ENCODE results near the gene GABRB2. TPM values are rescaled to one million over a fixed set of nuclear protein-coding genes. Genes with fewer than 3 reads are reported as not detected.

Gene GABRB2
- total RNA-seq, 1 experiment from 2014 or later = not detected

- TF ChIP-seq ZNF274 (IDR thresholded peaks at IDR 0.05; ENCODE audit: low read depth, low read length) (no peak), SRF (IDR thresholded peaks at IDR 0.05; ENCODE audit: low read depth) (no peak), ATF3 (IDR thresholded peaks at IDR 0.05) (no peak), RAD21 (IDR thresholded peaks at IDR 0.05; ENCODE audit: low read depth) (no peak), ZFX (IDR thresholded peaks at IDR 0.05) (no peak), YY1 (IDR thresholded peaks at IDR 0.05; ENCODE audit: extremely low read depth, insufficient replicate concordance, low read depth, low read length) (no peak), CBX3 (IDR thresholded peaks at IDR 0.05; ENCODE audit: low read depth) (no peak)
These were observed 269.5 kb downstream of the GABRB2 start (continued) for GRCh38 chr5:161277011-161277410.

DNA sequence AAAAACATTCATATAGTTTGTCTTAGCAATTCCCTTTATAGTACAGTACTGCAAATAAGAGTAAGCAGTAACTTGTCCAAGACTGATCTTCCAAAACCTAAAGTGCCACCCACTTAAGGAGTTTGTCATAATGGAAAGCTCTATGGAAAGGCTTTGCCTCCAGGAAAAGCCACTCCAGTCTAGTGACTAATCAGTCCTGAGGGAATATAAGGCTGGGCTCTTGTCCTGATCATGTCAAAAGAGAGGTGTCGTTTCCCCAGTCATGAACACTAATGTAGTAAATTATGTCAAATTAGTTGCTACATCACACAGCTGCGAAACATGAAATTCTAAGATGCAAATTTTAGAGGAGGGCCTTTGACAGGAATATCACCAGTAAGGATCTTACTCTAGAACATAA, 271.6 kb downstream of the GABRB2 start:
- no peaks in the 10 kb centered on the region for H4K20me1 ChIP-seq (ENCODE audit: insufficient read depth)
- TF ChIP-seq EGR1 (IDR thresholded peaks at IDR 0.05; ENCODE audit: low read depth) (no peak), POLR2AphosphoS5 (IDR thresholded peaks at IDR 0.05; ENCODE audit: low read depth, low read length) (no peak), RAD21 (IDR thresholded peaks at IDR 0.05; ENCODE audit: low read depth) (no peak), SIN3A (IDR thresholded peaks at IDR 0.05; ENCODE audit: low read depth) (no peak), YY1 (IDR thresholded peaks at IDR 0.05; ENCODE audit: extremely low read depth, insufficient replicate concordance, low read depth, low read length) (no peak), ELF1 (IDR thresholded peaks at IDR 0.05; ENCODE audit: borderline replicate concordance, low read depth) (no peak), POLR2A (IDR thresholded peaks at IDR 0.05; ENCODE audit: borderline replicate concordance, extremely low read depth, insufficient read depth, insufficient read length) (no peak)
- H2AFZ ChIP-seq (ENCODE audit: low read depth, low read length, poor library complexity, severe bottlenecking) = no peak overlapping the region
- H3K27me3 ChIP-seq (ENCODE audit: insufficient read depth, low read length) = no peaks in the 10 kb centered on the region
- BruUV-seq (replicated peaks) = no TSS peak
- no peak overlapping the region for H3K4me2 ChIP-seq (ENCODE audit: low read length)
- peaks cover 8 to 18% of the 10 kb centered on the region in 2 experiments; a peak in 3 of 4 replicates for H3K9me3 ChIP-seq (ENCODE audit: control insufficient read depth in 1 of 2, insufficient read depth in 1 of 2, low read depth in 1 of 2, low read length in 2 of 2)
- intact Hi-C loops (cut with micrococcal nuclease) = no loop called here
- no peaks in the 10 kb centered on the region for H3K4me1 ChIP-seq (ENCODE audit: control insufficient read depth in 1 of 2, insufficient read depth in 2 of 2, low read length in 2 of 2)
- ChIA-PET POLR2A (no interaction called here), RAD21 (ENCODE audit: low non-redundant PET in 1 of 2, low total read pairs in 2 of 2, uncharacterized antibody in 2 of 2, unreplicated experiment in 2 of 2) (no interaction called here), CTCF (no interaction called here)
- DNase-seq (ENCODE audit: low read depth, low spot score) (no peak), ATAC-seq (no peak)
- H3K36me3 ChIP-seq (ENCODE audit: control insufficient read depth in 1 of 2, insufficient read depth in 2 of 2, low read length in 2 of 2) = no peaks in the 10 kb centered on the region
- no peaks in the 10 kb centered on the region for H3K9me2 ChIP-seq (ENCODE audit: insufficient read depth)
- no peak overlapping the region for H3K9ac ChIP-seq (ENCODE audit: low read length)
- H3K79me2 ChIP-seq (ENCODE audit: insufficient read depth, low read length) = no peaks in the 10 kb centered on the region
- H3K27ac ChIP-seq (ENCODE audit: low read depth, low read length) = no peak overlapping the region
- no peak overlapping the region for H3K4me3 ChIP-seq (replicated peaks in 1 of 2; ENCODE audit: low read depth in 1 of 2, low read length in 2 of 2)
